Measurements from ENCODE around the gene ANO6. TPM values are rescaled to one million over a fixed set of nuclear protein-coding genes. Genes with fewer than 3 reads are reported as not detected.

ANO6 gene
- polyA plus RNA-seq, 1 donor from 2014 or later: 9.0 TPM

GRCh38 chr12:45348311-45348710 is 132.4 kb downstream of the ANO6 start:
- Histone ChIP-seq H3K27ac (ENCODE audit: low read length) (no peak overlapping the region), H3K27me3 (ENCODE audit: insufficient read depth, low read depth, low read length) (no peaks in the 10 kb centered on the region), H3K36me3 (ENCODE audit: insufficient read depth, low read length) (peaks cover 4% of the 10 kb centered on the region), H3K79me2 (replicated peaks; ENCODE audit: insufficient read depth, low read length) (no peaks in the 10 kb centered on the region), H4K20me1 (ENCODE audit: insufficient read depth) (no peaks in the 10 kb centered on the region), H3K4me2 (ENCODE audit: low read length) (no peak overlapping the region), H3K9me2 (ENCODE audit: insufficient read depth, low read length) (no peaks in the 10 kb centered on the region), H3K9ac (ENCODE audit: low read length) (no peak overlapping the region), H3K9me3 (ENCODE audit: low read length) (no peaks in the 10 kb centered on the region), H3K4me3 (ENCODE audit: low read length) (no peak overlapping the region), H2AFZ (ENCODE audit: low read depth, low read length) (no peak overlapping the region), H3F3A (ENCODE audit: insufficient read depth, low read length, poor library complexity, severe bottlenecking) (no peaks in the 10 kb centered on the region)
- no peak for TF ChIP-seq POLR2AphosphoS5 (IDR thresholded peaks at IDR 0.05)
- TF ChIP-seq RAD21 (conservative IDR thresholded peaks at IDR 0.05): no peak
- no peak for TF ChIP-seq TAF1 (IDR thresholded peaks at IDR 0.05; ENCODE audit: low read depth)
- no peak for TF ChIP-seq CTCF (IDR thresholded peaks at IDR 0.05; ENCODE audit: poor library complexity, severe bottlenecking)
- TF ChIP-seq MXI1 (conservative IDR thresholded peaks at IDR 0.05; ENCODE audit: poor library complexity, severe bottlenecking): no peak
- TF ChIP-seq EP300 (conservative IDR thresholded peaks at IDR 0.05; ENCODE audit: poor library complexity, severe bottlenecking): no peak
- no peak for TF ChIP-seq SMC3 (conservative IDR thresholded peaks at IDR 0.05; ENCODE audit: poor library complexity)
- no peak for TF ChIP-seq EZH2 (IDR thresholded peaks at IDR 0.05; ENCODE audit: borderline replicate concordance, insufficient read depth, low read length, poor library complexity, severe bottlenecking)
- TF ChIP-seq REST (IDR thresholded peaks at IDR 0.05; ENCODE audit: borderline replicate concordance): no peak

- H3F3A ChIP-seq (ENCODE audit: insufficient read depth, low read length, poor library complexity, severe bottlenecking): no peaks in the 10 kb centered on the region
- no peak for TF ChIP-seq CTCF (IDR thresholded peaks at IDR 0.05; ENCODE audit: poor library complexity, severe bottlenecking)
Measured at GRCh38 chr12:45348986-45349385, 133.1 kb downstream of the ANO6 start.

More at GRCh38 chr12:45348986-45349385, 133.1 kb downstream of the ANO6 start:
- Histone ChIP-seq H3K9ac (ENCODE audit: low read length) (no peak overlapping the region), H2AFZ (ENCODE audit: low read depth, low read length) (no peak overlapping the region), H3K9me3 (ENCODE audit: low read length) (no peaks in the 10 kb centered on the region), H3K79me2 (replicated peaks; ENCODE audit: insufficient read depth, low read length) (no peaks in the 10 kb centered on the region), H3K27ac (ENCODE audit: low read length) (no peak overlapping the region), H3K4me2 (ENCODE audit: low read length) (no peak overlapping the region), H4K20me1 (ENCODE audit: insufficient read depth) (no peaks in the 10 kb centered on the region), H3K4me3 (ENCODE audit: low read length) (no peak overlapping the region), H3K27me3 (ENCODE audit: insufficient read depth, low read depth, low read length) (no peaks in the 10 kb centered on the region), H3K9me2 (ENCODE audit: insufficient read depth, low read length) (no peaks in the 10 kb centered on the region), H3K36me3 (ENCODE audit: insufficient read depth, low read length) (peaks cover 4% of the 10 kb centered on the region)
